Osteoblast (primary cell): ENCODE data around the gene ADAMTS14. TPM values are rescaled to one million over a fixed set of nuclear protein-coding genes. Genes with fewer than 3 reads are reported as not detected.

Experiments used
- DNase-seq: peaks from one replicate; pipeline ENCODE4 v3.0.0; 2011; ENCODE audit warnings: low spot score, mixed read lengths; ENCODE audit not compliant: insufficient read length; ENCODE audit errors: missing footprints
- H2AFZ ChIP-seq: 2 replicates; pipeline ENCODE4 v1.6.0; 2011; ENCODE audit warnings: mild to moderate bottlenecking, low read length
- H3K27ac ChIP-seq: 2 replicates; pipeline ENCODE4 v1.5.1; 2011; ENCODE audit warnings: mild to moderate bottlenecking, low read depth, low read length, moderate library complexity
- H3K27me3 ChIP-seq: 2 replicates; pipeline ENCODE4 v1.6.0; 2012; ENCODE audit warnings: mild to moderate bottlenecking, control low read depth, inconsistent platforms, low read length, moderate library complexity; ENCODE audit not compliant: insufficient read depth
- H3K36me3 ChIP-seq: 2 replicates; pipeline ENCODE4 v1.5.1; 2011; ENCODE audit warnings: mild to moderate bottlenecking, low read length, control low read depth, moderate library complexity; ENCODE audit not compliant: insufficient read depth
- H3K4me1 ChIP-seq: 2 replicates; pipeline ENCODE4 v1.5.1; 2011; ENCODE audit warnings: mild to moderate bottlenecking, low read length, control low read depth, moderate library complexity; ENCODE audit not compliant: insufficient read depth
- H3K4me2 ChIP-seq: 2 replicates; pipeline ENCODE4 v1.6.0; 2011; ENCODE audit warnings: mild to moderate bottlenecking, low read length; ENCODE audit not compliant: insufficient read depth
- H3K4me3 ChIP-seq: fragments of 200-600 bp; sonication (generic); 3 replicates; pipeline ENCODE4 v1.5.1; 2012; ENCODE audit warnings: mild to moderate bottlenecking, low read length, inconsistent platforms; ENCODE audit not compliant: insufficient read depth
- H3K79me2 ChIP-seq: 2 replicates; pipeline ENCODE4 v1.6.0; 2012; ENCODE audit warnings: mild to moderate bottlenecking, low read length, control low read depth, inconsistent platforms; ENCODE audit not compliant: insufficient read depth
- H3K9me3 ChIP-seq: 2 replicates; pipeline ENCODE4 v1.5.1; 2011; ENCODE audit warnings: low read depth, low read length, control low read depth
- H4K20me1 ChIP-seq: 2 replicates; pipeline ENCODE4 v1.6.0; 2012; ENCODE audit warnings: mild to moderate bottlenecking, low read length, control low read depth; ENCODE audit not compliant: insufficient read depth
- CTCF ChIP-seq: IDR thresholded peaks from 2 replicates; pipeline ENCODE4 v1.5.1; 2011; ENCODE audit warnings: mild to moderate bottlenecking, low read depth, low read length, moderate library complexity; ENCODE audit errors: extremely low read depth
- total RNA-seq: library from RNA; depleted of rRNA; stranded (reverse); fragments of >200 nt; gene quantifications from 2 replicates; pipeline ENCODE4 v1.2.3, GENCODE V29; 2012

Gene ADAMTS14
- total RNA-seq, 1 donor = 2.9 TPM

GRCh38 chr10:70760271-70760787, 88.0 kb downstream of the ADAMTS14 start:
- H3K4me3 ChIP-seq = no peak overlapping the region

GRCh38 chr10:70761031-70761601, 88.8 kb downstream of the ADAMTS14 start:
- Histone ChIP-seq H3K27me3 (no peaks in the 10 kb centered on the region), H2AFZ (no peak overlapping the region), H3K27ac (no peak overlapping the region), H4K20me1 (peaks cover 3% of the 10 kb centered on the region), H3K4me3 (no peak overlapping the region), H3K36me3 (no peaks in the 10 kb centered on the region), H3K4me2 (no peak overlapping the region), H3K4me1 (peaks cover 9% of the 10 kb centered on the region), H3K79me2 (no peaks in the 10 kb centered on the region), H3K9me3 (peaks cover 2% of the 10 kb centered on the region)
- TF ChIP-seq CTCF = peak; percentile 28
- DNase-seq = peak; percentile 63

More at GRCh38 chr10:70760271-70760787, 88.0 kb downstream of the ADAMTS14 start:
- Histone ChIP-seq H2AFZ (no peak overlapping the region), H3K4me2 (no peak overlapping the region), H4K20me1 (peaks cover 3% of the 10 kb centered on the region), H3K27me3 (no peaks in the 10 kb centered on the region), H3K4me1 (peaks cover 9% of the 10 kb centered on the region), H3K79me2 (no peaks in the 10 kb centered on the region), H3K36me3 (no peaks in the 10 kb centered on the region), H3K27ac (no peak overlapping the region), H3K9me3 (no peaks in the 10 kb centered on the region)
- no peak for TF ChIP-seq CTCF
- peak; percentile 11 for DNase-seq

- no peaks in the 10 kb centered on the region for H3K27me3 ChIP-seq
- H3K36me3 ChIP-seq = no peaks in the 10 kb centered on the region
- H4K20me1 ChIP-seq = peaks cover 3% of the 10 kb centered on the region
- H3K9me3 ChIP-seq = peaks cover 2% of the 10 kb centered on the region
- H3K4me1 ChIP-seq = peaks cover 3% of the 10 kb centered on the region
- DNase-seq = no peak
- no peak overlapping the region for H3K4me2 ChIP-seq
- no peaks in the 10 kb centered on the region for H3K79me2 ChIP-seq
- H3K27ac ChIP-seq = no peak overlapping the region
- H3K4me3 ChIP-seq = no peak overlapping the region
- no peak overlapping the region for H2AFZ ChIP-seq
- TF ChIP-seq CTCF = no peak
Observed at GRCh38 chr10:70761727-70762350, 89.5 kb downstream of the ADAMTS14 start.

- no peaks in the 10 kb centered on the region for H3K27me3 ChIP-seq
- H3K4me1 ChIP-seq = peaks cover 3% of the 10 kb centered on the region
- TF ChIP-seq CTCF = no peak
- H3K4me3 ChIP-seq = no peak overlapping the region
- H3K27ac ChIP-seq = no peak overlapping the region
- H3K9me3 ChIP-seq = peaks cover 2% of the 10 kb centered on the region
- no peaks in the 10 kb centered on the region for H3K36me3 ChIP-seq
- DNase-seq = peak; percentile 60
- no peak overlapping the region for H2AFZ ChIP-seq
- H3K4me2 ChIP-seq = no peak overlapping the region
- H3K79me2 ChIP-seq = no peaks in the 10 kb centered on the region
- H4K20me1 ChIP-seq = peaks cover 3% of the 10 kb centered on the region
Observed at GRCh38 chr10:70762441-70763175, 90.3 kb downstream of the ADAMTS14 start.
